Left lobe of liver (tissue), 2 donors: ENCODE results near the gene KCNC2. TPM values are rescaled to one million over a fixed set of nuclear protein-coding genes. Genes with fewer than 3 reads are reported as not detected.

Experiments used
- ATAC-seq: fragments of 200-7000 bp; cut with Tn5 transposase; one replicate; pipeline ENCODE4 v1.9.1; 2020; ENCODE audit warnings: mild to moderate bottlenecking, moderate library complexity
- DNase-seq: peaks from one replicate; pipeline ENCODE4 v3.0.0-alpha.2; 2020; ENCODE audit warnings: low spot score
- total RNA-seq: library from RNA; stranded (reverse); gene quantifications from one replicate; pipeline ENCODE4 v1.2.1, GENCODE V29; 2021
- donor health status: DM: no; HTN: no; CAD: no; lungs with moderate emphysema.
- donor health status: DM: no; HTN: yes; CAD: no.

The KCNC2 gene
- total RNA-seq, 1 donor from 2014 or later: 0.08 TPM

DNA sequence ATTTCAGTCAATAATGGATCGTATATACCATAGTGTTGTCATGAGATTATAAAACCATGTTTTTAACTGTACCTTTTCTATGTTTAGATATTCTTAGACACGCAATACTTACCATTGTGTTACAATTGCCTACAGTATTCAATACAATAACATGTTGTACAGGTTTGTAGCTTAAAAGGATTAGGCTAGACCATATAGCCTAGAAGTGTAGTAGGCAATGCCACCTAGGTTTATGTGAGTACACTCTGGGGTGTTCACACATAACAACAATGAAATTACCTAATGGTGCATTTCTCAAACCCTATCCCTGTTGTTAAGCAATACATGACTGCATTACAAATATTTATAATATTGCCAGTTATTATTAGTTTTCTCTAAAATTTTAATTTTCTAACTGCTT is 144.2 kb downstream of the KCNC2 start:
- ATAC-seq (no peak), DNase-seq (no peak)

DNA sequence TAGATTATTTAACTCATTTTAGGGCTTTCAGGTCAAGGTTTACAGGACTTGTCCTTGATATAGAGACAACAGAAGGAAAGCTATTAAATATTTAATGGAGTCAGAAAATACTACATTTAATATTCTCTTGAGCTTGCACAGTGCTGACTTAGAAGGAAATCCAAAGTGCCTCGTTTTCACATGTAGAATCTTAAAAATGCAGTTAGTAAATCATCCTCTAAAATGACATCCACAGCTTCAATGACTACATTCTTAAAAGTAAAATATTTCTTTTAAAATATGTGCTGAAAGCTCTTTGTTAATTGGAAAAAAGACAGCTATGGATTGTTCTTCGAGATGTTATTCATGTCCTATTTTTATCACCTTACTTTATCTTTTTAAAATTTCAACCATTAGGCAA is 146.9 kb downstream of the KCNC2 start:
- no peak for DNase-seq
- no peak for ATAC-seq

DNA sequence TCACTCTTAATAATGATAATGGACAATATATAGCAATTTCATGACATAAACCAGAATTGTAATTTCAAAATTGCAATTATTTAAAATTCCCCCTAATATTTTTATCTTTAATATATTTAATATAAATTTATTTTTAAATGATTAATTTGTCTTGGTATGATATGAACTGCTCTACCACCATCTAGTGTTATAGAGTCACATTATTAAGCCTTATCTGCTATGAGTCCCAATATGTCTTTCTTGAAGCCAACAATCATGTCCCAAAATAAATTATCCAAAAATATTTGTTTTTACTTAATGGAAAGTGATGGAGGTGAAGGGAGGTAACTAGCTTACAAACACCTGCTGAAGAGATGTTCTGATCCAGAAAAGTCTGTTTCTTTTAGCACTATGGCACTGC is 151.4 kb downstream of the KCNC2 start:
- no peak for DNase-seq
- peak; percentile 68 for ATAC-seq

DNA sequence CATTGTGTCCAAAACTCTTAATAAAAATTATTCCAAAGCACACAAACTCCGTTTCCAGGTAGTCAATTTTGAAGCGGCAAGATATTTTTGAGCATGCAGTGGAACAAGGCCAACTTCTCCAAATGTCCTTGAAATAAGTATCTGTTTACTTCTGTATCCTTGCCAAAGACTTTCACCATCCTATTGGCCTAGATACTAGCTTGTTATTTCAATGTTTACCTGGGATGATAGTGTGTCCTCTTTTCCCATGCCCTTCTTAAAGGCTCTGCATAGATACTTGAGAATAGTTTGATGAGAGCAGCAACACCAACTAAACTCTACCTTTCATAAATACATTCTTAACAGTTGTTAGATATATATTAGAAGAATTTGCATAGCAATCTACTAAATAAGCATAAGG is 160.9 kb downstream of the KCNC2 start:
- peak; percentile 82 for ATAC-seq
- no peak for DNase-seq

DNA sequence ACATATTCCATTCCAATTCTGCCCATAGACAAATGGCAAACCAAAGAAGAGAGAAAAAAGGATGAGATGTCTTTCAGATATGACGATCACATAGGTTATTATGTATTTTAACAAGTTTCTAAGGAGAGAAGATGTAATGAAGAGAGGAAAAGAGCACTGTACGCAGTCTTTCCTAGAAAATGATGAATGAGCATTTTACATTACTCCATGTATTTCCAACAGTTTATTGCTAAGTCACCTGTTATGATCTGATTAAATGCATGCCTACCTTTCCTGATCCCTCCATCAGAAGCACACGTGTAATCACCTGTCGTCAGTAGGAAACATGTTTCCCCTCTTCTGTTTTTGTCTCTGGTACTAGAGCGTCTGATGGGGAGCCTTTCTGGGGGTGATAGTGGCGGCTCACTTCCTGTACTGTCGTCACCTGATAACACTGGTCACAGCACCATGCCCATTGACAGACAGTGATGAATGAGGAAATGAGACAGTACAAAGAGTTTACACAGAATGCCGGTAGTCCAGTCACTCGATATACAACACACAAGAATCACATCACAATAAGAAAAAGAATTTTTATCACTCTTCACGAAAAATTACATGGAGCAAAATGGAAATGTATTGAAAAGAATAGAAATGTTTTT is 161.6 kb downstream of the KCNC2 start:
- ATAC-seq: peak; percentile 29

DNA sequence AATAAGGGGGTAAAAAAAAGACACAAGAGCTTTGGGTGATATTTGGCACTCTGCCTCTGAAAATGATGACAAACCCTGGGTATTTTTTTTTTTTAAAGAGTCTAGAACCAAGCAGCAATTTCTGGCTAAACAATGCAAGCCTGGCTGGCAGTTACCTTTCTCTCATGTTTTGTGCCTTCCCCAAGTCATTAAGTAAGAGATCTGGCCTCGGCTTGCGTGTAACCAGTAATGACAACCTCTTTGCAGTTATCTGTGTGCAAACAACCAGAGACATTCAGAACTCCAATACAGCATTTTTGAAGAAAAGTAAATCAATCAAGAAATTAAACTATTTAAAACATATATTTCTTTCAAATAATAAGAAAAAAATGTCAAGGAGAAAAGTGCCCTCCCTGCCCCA is 167.5 kb downstream of the KCNC2 start:
- DNase-seq: no peak
- ATAC-seq: peak; percentile 58

More for the DNA sequence above, 161.6 kb downstream of the KCNC2 start:
- no peak for DNase-seq

DNA sequence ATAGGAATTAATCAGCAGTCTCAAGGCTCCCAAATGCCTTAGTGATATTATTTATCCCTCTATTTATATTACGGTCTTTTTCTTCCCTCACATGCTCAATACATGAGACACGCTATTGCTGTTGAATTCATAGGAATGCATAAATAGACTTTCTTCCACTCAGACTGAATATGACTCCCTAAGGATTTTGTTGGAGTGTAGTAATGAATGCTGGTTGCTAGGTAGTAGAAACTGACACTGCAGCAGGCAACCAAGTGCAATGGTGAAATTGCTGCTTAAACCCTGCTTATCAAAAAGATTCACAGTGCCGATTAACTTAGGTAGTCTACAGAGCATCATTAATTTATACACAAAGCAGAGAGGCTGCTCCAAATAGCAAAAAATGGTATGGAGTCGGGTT is 168.2 kb downstream of the KCNC2 start:
- DNase-seq (no peak), ATAC-seq (no peak)

DNA sequence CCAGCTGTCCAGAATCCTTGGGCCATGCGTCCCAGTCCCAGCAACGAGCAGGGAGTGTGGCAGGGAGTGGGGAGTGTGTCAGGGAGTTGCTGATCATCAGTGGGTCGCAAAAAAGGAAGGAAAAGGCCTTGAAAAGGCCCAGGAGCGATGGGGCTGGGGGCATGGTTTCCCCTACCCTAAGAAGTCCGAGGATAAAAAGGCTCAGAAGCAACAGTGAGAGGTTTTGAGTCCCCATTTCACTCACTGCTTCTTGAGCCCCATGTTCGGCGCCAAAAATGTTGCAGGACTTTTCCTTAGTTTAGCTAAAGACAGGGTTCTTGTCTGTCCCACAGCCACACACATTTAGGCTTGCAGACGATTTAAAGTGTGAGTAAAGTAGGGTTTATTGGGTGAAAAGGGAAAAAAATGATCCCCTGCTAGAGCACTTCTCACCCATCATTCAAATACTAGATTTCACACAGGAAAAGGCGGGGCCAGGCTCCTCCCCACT is 189.5 kb downstream of the KCNC2 start:
- no peak for ATAC-seq
- no peak for DNase-seq

DNA sequence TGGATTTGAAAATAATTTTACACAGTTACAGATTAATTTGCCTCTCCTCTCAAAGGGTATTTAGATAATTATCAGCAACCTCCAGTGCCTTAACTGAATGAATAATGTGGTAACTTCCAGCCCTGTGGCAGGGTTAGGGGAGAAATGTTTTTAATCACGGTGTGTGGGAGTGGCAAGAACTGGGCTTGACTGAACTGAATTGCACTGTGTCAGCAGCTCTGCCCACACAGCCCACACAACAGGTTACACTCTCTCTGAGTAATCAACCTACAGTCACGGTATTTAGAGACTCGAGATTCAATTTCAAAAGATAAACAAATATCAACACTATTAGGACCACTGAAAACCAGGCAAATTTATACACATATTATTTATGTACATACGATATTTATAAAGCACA is 198.5 kb downstream of the KCNC2 start:
- ATAC-seq: no peak
- no peak for DNase-seq

DNA sequence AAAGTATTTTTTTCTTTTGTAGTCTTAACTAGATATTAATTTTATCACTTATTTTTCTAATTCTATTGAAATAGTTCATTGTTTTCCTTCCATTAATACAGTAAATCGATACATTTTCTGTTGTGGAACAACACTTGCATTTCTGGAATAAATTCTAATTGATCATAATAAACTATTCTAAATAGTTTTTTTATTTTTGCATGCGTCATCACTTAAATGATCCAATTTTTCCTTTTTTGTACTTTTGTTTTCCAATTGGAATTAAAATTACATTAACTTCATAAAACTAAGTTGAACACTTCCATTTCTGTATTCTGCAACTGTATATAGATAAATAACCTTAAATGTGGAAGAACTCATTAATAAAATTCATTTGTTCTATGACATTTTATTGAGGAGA is 202.5 kb downstream of the KCNC2 start:
- DNase-seq (no peak), ATAC-seq (no peak)

DNA sequence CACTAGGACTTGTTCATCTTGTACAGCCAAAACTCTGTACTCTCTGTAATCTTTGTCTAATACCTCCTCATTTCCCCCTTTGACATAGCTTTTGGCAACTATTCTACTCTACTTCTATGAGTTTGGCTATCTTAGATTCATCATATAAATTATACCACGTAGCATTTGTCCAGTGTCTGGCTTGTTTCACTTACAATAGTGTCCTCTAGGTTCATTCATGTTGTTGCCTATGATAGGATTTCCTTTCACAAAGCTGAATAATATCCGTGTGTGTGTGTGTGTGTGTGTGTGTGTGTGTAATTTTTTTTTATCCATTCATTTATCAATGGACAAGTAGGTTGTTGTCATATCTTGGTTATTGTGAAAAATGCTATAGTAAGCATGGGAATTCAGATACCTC is 209.5 kb downstream of the KCNC2 start:
- ATAC-seq (peak; percentile 63), DNase-seq (no peak)

DNA sequence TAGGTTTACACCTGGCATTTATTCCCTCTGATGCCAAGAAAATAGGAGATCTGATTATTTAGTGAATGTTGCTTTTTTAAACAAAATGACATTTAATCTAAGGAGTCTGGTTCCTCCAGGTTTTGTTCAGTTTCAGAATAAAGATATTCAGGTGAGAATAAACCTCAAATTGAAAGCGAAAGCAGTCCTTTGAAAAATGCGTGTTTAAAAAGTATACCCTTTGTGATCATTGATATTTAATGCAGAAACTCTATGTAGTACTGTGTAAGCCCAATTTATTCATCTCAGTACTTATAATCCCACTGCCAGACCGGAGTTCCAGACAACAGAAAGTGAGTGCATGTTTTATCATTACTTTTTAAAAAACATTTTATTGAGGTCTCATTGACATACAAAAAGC is 210.2 kb downstream of the KCNC2 start:
- ATAC-seq: peak; percentile 61

More for the DNA sequence above, 210.2 kb downstream of the KCNC2 start:
- DNase-seq: no peak

Other genes starting within 250 kb of the KCNC2 start
- 4.1 TPM for gene CAPS2, start 120.5 kb upstream of the KCNC2 start, total RNA-seq
- gene GLIPR1L1, start 124.8 kb upstream of the KCNC2 start, total RNA-seq: not detected
- gene GLIPR1L2, start 181.2 kb upstream of the KCNC2 start, total RNA-seq: 0.28 TPM